GM21360 (cell line): ENCODE results near the gene NTRK2.
"Not testable (repeated sequence)": the region's sequence is repeated elsewhere in the genome, so short reads cannot be mapped to it uniquely, and the experiment has no call there.

ENCODE experiments used
- ATAC-seq: cut with Tn5 transposase; IDR thresholded peaks from one replicate; pipeline ENCODE4 v1.9.1; 2021; ENCODE audit warnings: mild to moderate bottlenecking, moderate library complexity; ENCODE audit not compliant: unreplicated experiment

NTRK2 gene

GRCh38 chr9:84874596-84874995 is 205.1 kb downstream of the NTRK2 start:
- ATAC-seq = no peak

GRCh38 chr9:84875193-84875592 is 205.7 kb downstream of the NTRK2 start:
- no peak for ATAC-seq

- no peak for ATAC-seq
These were observed 210.1 kb downstream of the NTRK2 start for GRCh38 chr9:84879631-84880030.

- no peak for ATAC-seq
These were observed 211.3 kb downstream of the NTRK2 start for GRCh38 chr9:84880835-84881234.

GRCh38 chr9:84886866-84887265 is 217.3 kb downstream of the NTRK2 start:
- ATAC-seq = no peak

- ATAC-seq = no peak
These were observed 222.4 kb downstream of the NTRK2 start for GRCh38 chr9:84891924-84892323.

GRCh38 chr9:84893419-84894128 is 224.0 kb downstream of the NTRK2 start:
- ATAC-seq = no peak

- no peak for ATAC-seq
These were observed 225.3 kb downstream of the NTRK2 start for GRCh38 chr9:84894859-84895258.

GRCh38 chr9:84897362-84898094 is 228.0 kb downstream of the NTRK2 start:
- no peak for ATAC-seq

- no peak for ATAC-seq
These were observed 228.7 kb downstream of the NTRK2 start for GRCh38 chr9:84898188-84898587.

- not testable (repeated sequence) for ATAC-seq
These were observed 229.1 kb downstream of the NTRK2 start for GRCh38 chr9:84898618-84899017.

- ATAC-seq = no peak
These were observed 229.8 kb downstream of the NTRK2 start for GRCh38 chr9:84899326-84899725.

GRCh38 chr9:84900421-84900820 is 230.9 kb downstream of the NTRK2 start:
- no peak for ATAC-seq

- no peak for ATAC-seq
These were observed 234.4 kb downstream of the NTRK2 start for GRCh38 chr9:84903963-84904362.

- no peak for ATAC-seq
These were observed 247.2 kb downstream of the NTRK2 start for GRCh38 chr9:84916769-84917168.

- ATAC-seq = no peak
These were observed 248.0 kb downstream of the NTRK2 start for GRCh38 chr9:84917366-84918070.

- no peak for ATAC-seq
These were observed 249.9 kb downstream of the NTRK2 start for GRCh38 chr9:84919440-84919839.

GRCh38 chr9:84921175-84921574 is 251.6 kb downstream of the NTRK2 start:
- ATAC-seq = no peak

- no peak for ATAC-seq
These were observed 252.5 kb downstream of the NTRK2 start for GRCh38 chr9:84922051-84922450.

GRCh38 chr9:84924266-84924665 is 254.7 kb downstream of the NTRK2 start:
- no peak for ATAC-seq

- ATAC-seq = no peak
These were observed 255.8 kb downstream of the NTRK2 start for GRCh38 chr9:84925225-84925872.
